PFSK-1 (cell line): ENCODE measurements around the gene RBP5.

ENCODE experiments used
- POLR2AphosphoS5 ChIP-seq: IDR thresholded peaks from 2 replicates; pipeline ENCODE4 v1.6.1; 2012; ENCODE audit warnings: low read depth, mild to moderate bottlenecking, control low read depth, low read length, moderate library complexity
- REST ChIP-seq, 2 experiments: IDR thresholded peaks; 2 replicates each; pipeline versions ENCODE4 v1.6.1 to v1.8.0; 2011 to 2012; ENCODE audit warnings: low read depth in 2 of 2, low read length in 2 of 2, control low read depth in 1 of 2, inconsistent platforms in 1 of 2, mild to moderate bottlenecking in 1 of 2, moderate library complexity in 1 of 2; ENCODE audit not compliant: insufficient read depth in 1 of 2
- SIN3A ChIP-seq: IDR thresholded peaks from 2 replicates; pipeline ENCODE4 v1.6.1; 2012; ENCODE audit warnings: mild to moderate bottlenecking, low read length, moderate library complexity, borderline replicate concordance; ENCODE audit not compliant: insufficient read depth
- TAF1 ChIP-seq: IDR thresholded peaks from 2 replicates; pipeline ENCODE4 v1.6.1; 2012; ENCODE audit warnings: low read length, control low read depth, borderline replicate concordance; ENCODE audit not compliant: insufficient read depth

GRCh38 chr12:7083125-7083524 is 45.6 kb downstream of the RBP5 start:
- TF ChIP-seq SIN3A (no peak), POLR2AphosphoS5 (no peak), TAF1 (no peak), REST (IDR thresholded peaks at IDR 0.05; ENCODE audit: insufficient read depth in 1 of 2, low read depth in 2 of 2, low read length in 2 of 2) (no peak)
